HepG2 (cell line): ENCODE results near the gene RASA1. TPM values are rescaled to one million over a fixed set of nuclear protein-coding genes. Genes with fewer than 3 reads are reported as not detected.

ENCODE experiments used
- ATAD3A ChIP-seq: sonication (generic); formaldehyde crosslinking; IDR thresholded peaks from 2 replicates; pipeline ENCODE4 v1.4.0; 2020; ENCODE audit warnings: missing genetic modification reagents
- CBX1 ChIP-seq: IDR thresholded peaks from one replicate; pipeline ENCODE4 v1.6.1; 2016; ENCODE audit warnings: antibody characterized with exemption, low read depth
- EEA1 ChIP-seq: sonication (generic); formaldehyde crosslinking; IDR thresholded peaks from 2 replicates; pipeline ENCODE4 v1.5.1; 2020; ENCODE audit warnings: mild to moderate bottlenecking, missing genetic modification reagents, borderline replicate concordance
- GTF3A ChIP-seq: sonication (generic); formaldehyde crosslinking; conservative IDR thresholded peaks from 2 replicates; pipeline ENCODE4 v1.4.0; 2020; ENCODE audit warnings: mild to moderate bottlenecking, missing genetic modification reagents
- KDM2A ChIP-seq: sonication (generic); formaldehyde crosslinking; IDR thresholded peaks from 2 replicates; pipeline ENCODE4 v1.4.0; 2020; ENCODE audit warnings: low read depth, missing genetic modification reagents, borderline replicate concordance
- MAZ ChIP-seq, 2 experiments: sonication (generic) in 1 of 2; formaldehyde crosslinking in 1 of 2; IDR thresholded peaks; 2 replicates each; pipeline versions ENCODE4 v1.5.0 to v1.6.1; 2012 to 2020; ENCODE audit warnings: low read depth in 2 of 2, mild to moderate bottlenecking in 2 of 2, borderline replicate concordance in 1 of 2, improper control_type of control experiment in 1 of 2, low read length in 1 of 2, missing genetic modification reagents in 1 of 2, moderate library complexity in 1 of 2
- MED13 ChIP-seq: sonication (generic); formaldehyde crosslinking; IDR thresholded peaks from 2 replicates; pipeline ENCODE4 v1.5.0; 2020; ENCODE audit warnings: missing genetic modification reagents
- MEIS1 ChIP-seq: sonication (generic); formaldehyde crosslinking; IDR thresholded peaks from 2 replicates; pipeline ENCODE4 v1.9.0; 2021; ENCODE audit warnings: mild to moderate bottlenecking, missing genetic modification reagents, moderate library complexity, borderline replicate concordance
- NPAS2 ChIP-seq: sonication (generic); formaldehyde crosslinking; IDR thresholded peaks from 2 replicates; pipeline ENCODE4 v1.8.0; 2022; ENCODE audit warnings: mild to moderate bottlenecking, missing genetic modification reagents, borderline replicate concordance
- POGZ ChIP-seq: sonication (generic); formaldehyde crosslinking; IDR thresholded peaks from 2 replicates; pipeline ENCODE4 v1.4.0; 2020; ENCODE audit warnings: mild to moderate bottlenecking, missing genetic modification reagents
- SNAI1 ChIP-seq: sonication (generic); formaldehyde crosslinking; IDR thresholded peaks from 2 replicates; pipeline ENCODE4 v1.5.0; 2020; ENCODE audit warnings: mild to moderate bottlenecking, missing genetic modification reagents, borderline replicate concordance
- ZFP36 ChIP-seq: fragments of 150-350 bp; IDR thresholded peaks from 2 replicates; pipeline ENCODE4 v1.6.1; 2018; ENCODE audit warnings: borderline replicate concordance, low read length, low read depth; ENCODE audit not compliant: partially characterized antibody
- ZFY ChIP-seq: sonication (generic); formaldehyde crosslinking; IDR thresholded peaks from 2 replicates; pipeline ENCODE4 v1.4.0; 2020; ENCODE audit warnings: missing genetic modification reagents
- ZKSCAN1 ChIP-seq: fragments of 150-350 bp; IDR thresholded peaks from 2 replicates; pipeline ENCODE4 v1.6.1; 2014; ENCODE audit warnings: low read length
- ZNF777 ChIP-seq: sonication (generic); formaldehyde crosslinking; IDR thresholded peaks from 2 replicates; pipeline ENCODE4 v1.4.0; 2020; ENCODE audit warnings: missing genetic modification reagents
- ZSCAN12 ChIP-seq: sonication (generic); formaldehyde crosslinking; IDR thresholded peaks from 2 replicates; pipeline ENCODE4 v1.9.0; 2021; ENCODE audit warnings: mild to moderate bottlenecking, missing genetic modification reagents
- polyA plus RNA-seq, 8 experiments: library from polyadenylated mRNA; depleted of rRNA in 3 of 8; stranded (reverse) in 7 of 8; unstranded in 1 of 8; fragments of >200 nt; fragmentation: Illumina TruSeq in 4 of 8; extraction: Trizol in 4 of 8; gene quantifications; 2 replicates each; pipeline versions ENCODE4 v1.2.1 to v1.2.3, GENCODE V29; 2011 to 2016; ENCODE audit warnings: low read depth in 4 of 8, missing spikeins in 1 of 8, mixed read lengths in 1 of 8; ENCODE audit not compliant: insufficient read depth in 1 of 8
- total RNA-seq, 5 experiments: library from RNA; depleted of rRNA; stranded (reverse); fragments of >200 nt; fragmentation: Illumina TruSeq; extraction: Trizol; gene quantifications; 2 replicates each; pipeline ENCODE4 v1.2.3, GENCODE V29; 2016; ENCODE audit warnings: low read depth in 1 of 5
- TF ChIP-seq, protein P1 (sequence below): sonication (generic); formaldehyde crosslinking; IDR thresholded peaks from 2 replicates; pipeline ENCODE4 v1.4.0; 2020; ENCODE audit warnings: missing genetic modification reagents
- TF ChIP-seq, protein P2 (sequence below): sonication (generic); formaldehyde crosslinking; IDR thresholded peaks from 2 replicates; pipeline ENCODE4 v1.4.0; 2020; ENCODE audit warnings: missing genetic modification reagents
- TF ChIP-seq, protein P3 (sequence below): sonication (generic); formaldehyde crosslinking; IDR thresholded peaks from 2 replicates; pipeline ENCODE4 v1.8.1; 2023; ENCODE audit warnings: missing genetic modification reagents, inconsistent platforms, borderline replicate concordance
- TF ChIP-seq, protein P4 (sequence below): sonication (generic); formaldehyde crosslinking; conservative IDR thresholded peaks from 2 replicates; pipeline ENCODE4 v1.8.1; 2023; ENCODE audit warnings: missing genetic modification reagents
- TF ChIP-seq, protein P5 (sequence below): sonication (generic); formaldehyde crosslinking; IDR thresholded peaks from 2 replicates; pipeline ENCODE4 v1.8.1; 2023; ENCODE audit warnings: missing genetic modification reagents, mild to moderate bottlenecking, borderline replicate concordance

The RASA1 gene
- total and polyA plus RNA-seq, 2 of the 13 experiments (the other 11 are each of a cell fraction or from before 2014, with no cell fraction given) = 19.5 to 20.5 TPM

DNA sequence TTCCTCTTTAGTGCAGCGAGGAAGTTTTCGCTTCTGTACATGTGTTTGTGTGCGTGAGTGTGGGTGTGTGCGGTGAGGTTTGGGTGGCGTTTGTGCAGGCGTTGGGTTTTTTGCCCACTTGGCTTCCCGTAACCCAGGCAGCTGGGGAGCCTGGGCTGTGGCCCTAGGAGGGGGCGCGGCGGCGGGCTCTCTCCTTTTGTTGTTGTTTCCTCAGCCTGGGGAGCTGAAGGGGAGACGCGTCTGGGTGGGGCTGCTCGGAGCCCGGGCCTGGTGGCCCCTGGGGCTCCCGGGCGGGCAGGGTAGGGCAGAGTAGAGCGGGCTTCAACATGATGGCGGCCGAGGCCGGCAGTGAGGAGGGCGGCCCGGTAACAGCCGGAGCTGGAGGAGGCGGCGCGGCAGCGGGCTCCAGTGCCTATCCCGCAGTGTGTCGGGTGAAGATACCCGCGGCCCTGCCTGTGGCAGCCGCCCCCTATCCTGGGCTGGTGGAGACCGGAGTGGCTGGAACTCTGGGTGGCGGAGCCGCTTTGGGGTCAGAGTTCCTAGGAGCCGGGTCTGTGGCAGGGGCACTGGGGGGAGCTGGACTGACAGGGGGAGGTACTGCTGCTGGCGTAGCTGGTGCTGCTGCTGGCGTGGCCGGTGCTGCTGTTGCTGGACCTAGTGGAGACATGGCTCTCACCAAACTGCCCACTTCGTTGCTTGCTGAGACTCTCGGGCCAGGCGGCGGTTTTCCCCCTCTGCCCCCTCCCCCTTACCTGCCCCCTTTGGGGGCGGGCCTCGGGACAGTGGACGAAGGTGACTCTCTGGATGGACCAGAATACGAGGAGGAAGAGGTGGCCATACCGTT lies 665 bp downstream of the RASA1 start (continued):
- TF ChIP-seq ZFP36 (no peak), MAZ (IDR thresholded peaks at IDR 0.05; ENCODE audit: borderline replicate concordance, low read depth, low read length) (peak; percentile 39; the same call in 1 of the 2 replicates), MAZ (CRISPR knock-in tag; IDR thresholded peaks at IDR 0.05; ENCODE audit: low read depth) (no peak; the same call in 1 of the 2 replicates), ZFY (CRISPR knock-in tag) (peak; percentile 77), MEIS1 (no peak), EEA1 (no peak), ZSCAN12 (CRISPR knock-in tag) (no peak), GTF3A (CRISPR knock-in tag) (no peak), CBX1 (no peak), SNAI1 (no peak), MED13 (0 out of 2 replicates have a peak, but pooled peaks have one; percentile 21), ATAD3A (CRISPR knock-in tag) (no peak), ZKSCAN1 (no peak), POGZ (CRISPR knock-in tag) (peak; percentile 28; the same call in 1 of the 2 replicates), NPAS2 (CRISPR knock-in tag) (no peak), ZNF777 (CRISPR knock-in tag) (no peak; the same call in 1 of the 2 replicates), KDM2A (CRISPR knock-in tag) (peak; percentile 69)
- TF ChIP-seq, protein P1, sequence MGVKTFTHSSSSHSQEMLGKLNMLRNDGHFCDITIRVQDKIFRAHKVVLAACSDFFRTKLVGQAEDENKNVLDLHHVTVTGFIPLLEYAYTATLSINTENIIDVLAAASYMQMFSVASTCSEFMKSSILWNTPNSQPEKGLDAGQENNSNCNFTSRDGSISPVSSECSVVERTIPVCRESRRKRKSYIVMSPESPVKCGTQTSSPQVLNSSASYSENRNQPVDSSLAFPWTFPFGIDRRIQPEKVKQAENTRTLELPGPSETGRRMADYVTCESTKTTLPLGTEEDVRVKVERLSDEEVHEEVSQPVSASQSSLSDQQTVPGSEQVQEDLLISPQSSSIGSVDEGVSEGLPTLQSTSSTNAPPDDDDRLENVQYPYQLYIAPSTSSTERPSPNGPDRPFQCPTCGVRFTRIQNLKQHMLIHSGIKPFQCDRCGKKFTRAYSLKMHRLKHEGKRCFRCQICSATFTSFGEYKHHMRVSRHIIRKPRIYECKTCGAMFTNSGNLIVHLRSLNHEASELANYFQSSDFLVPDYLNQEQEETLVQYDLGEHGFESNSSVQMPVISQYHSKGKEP (CRISPR knock-in tag) = no peak
- TF ChIP-seq, protein P2, sequence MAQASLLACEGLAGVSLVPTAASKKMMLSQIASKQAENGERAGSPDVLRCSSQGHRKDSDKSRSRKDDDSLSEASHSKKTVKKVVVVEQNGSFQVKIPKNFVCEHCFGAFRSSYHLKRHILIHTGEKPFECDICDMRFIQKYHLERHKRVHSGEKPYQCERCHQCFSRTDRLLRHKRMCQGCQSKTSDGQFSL (CRISPR knock-in tag) = no peak
- TF ChIP-seq, protein P3, sequence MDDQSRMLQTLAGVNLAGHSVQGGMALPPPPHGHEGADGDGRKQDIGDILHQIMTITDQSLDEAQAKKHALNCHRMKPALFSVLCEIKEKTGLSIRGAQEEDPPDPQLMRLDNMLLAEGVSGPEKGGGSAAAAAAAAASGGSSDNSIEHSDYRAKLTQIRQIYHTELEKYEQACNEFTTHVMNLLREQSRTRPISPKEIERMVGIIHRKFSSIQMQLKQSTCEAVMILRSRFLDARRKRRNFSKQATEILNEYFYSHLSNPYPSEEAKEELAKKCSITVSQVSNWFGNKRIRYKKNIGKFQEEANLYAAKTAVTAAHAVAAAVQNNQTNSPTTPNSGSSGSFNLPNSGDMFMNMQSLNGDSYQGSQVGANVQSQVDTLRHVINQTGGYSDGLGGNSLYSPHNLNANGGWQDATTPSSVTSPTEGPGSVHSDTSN = 0 out of 2 replicates have a peak, but pooled peaks have one; percentile 23
- TF ChIP-seq, protein P4, sequence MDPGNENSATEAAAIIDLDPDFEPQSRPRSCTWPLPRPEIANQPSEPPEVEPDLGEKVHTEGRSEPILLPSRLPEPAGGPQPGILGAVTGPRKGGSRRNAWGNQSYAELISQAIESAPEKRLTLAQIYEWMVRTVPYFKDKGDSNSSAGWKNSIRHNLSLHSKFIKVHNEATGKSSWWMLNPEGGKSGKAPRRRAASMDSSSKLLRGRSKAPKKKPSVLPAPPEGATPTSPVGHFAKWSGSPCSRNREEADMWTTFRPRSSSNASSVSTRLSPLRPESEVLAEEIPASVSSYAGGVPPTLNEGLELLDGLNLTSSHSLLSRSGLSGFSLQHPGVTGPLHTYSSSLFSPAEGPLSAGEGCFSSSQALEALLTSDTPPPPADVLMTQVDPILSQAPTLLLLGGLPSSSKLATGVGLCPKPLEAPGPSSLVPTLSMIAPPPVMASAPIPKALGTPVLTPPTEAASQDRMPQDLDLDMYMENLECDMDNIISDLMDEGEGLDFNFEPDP (CRISPR knock-in tag) = 0 out of 2 replicates have a peak, but pooled peaks have one; percentile 40
- TF ChIP-seq, protein P5, sequence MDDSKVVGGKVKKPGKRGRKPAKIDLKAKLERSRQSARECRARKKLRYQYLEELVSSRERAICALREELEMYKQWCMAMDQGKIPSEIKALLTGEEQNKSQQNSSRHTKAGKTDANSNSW (CRISPR knock-in tag) = no peak
